Left ventricle myocardium inferior (tissue), 1 donor: ENCODE results near the gene LMCD1. TPM values are rescaled to one million over a fixed set of nuclear protein-coding genes. Genes with fewer than 3 reads are reported as not detected.

ENCODE experiments used
- DNase-seq: peaks from one replicate; pipeline ENCODE4 v3.0.0-alpha.2; 2020
- H3K27ac ChIP-seq: fragments of 200-600 bp; replicated peaks from 2 replicates; pipeline ENCODE4 v1.8.0; 2021
- H3K27me3 ChIP-seq: fragments of 200-600 bp; 2 replicates; pipeline ENCODE4 v1.8.0; 2021; ENCODE audit warnings: low read depth
- H3K36me3 ChIP-seq: fragments of 200-600 bp; 2 replicates; pipeline ENCODE4 v1.8.0; 2021
- H3K4me1 ChIP-seq: fragments of 200-600 bp; 2 replicates; pipeline ENCODE4 v1.8.0; 2021
- H3K4me3 ChIP-seq: fragments of 200-600 bp; 2 replicates; pipeline ENCODE4 v1.8.0; 2021; ENCODE audit warnings: mild to moderate bottlenecking, moderate library complexity
- H3K9me3 ChIP-seq: fragments of 200-600 bp; replicated peaks from 2 replicates; pipeline ENCODE4 v1.8.0; 2021
- intact Hi-C: fragments of 100-400 bp; cut with micrococcal nuclease; formaldehyde crosslinking; loops from one replicate; pipeline ENCODE4 v1.11.0; 2022
- total RNA-seq: library from RNA; stranded (reverse); fragmentation: NEBNext Ultra II Directional; extraction: Animal tissue kit (Norgen Biotek cat#: 25700); gene quantifications from one replicate; pipeline ENCODE4 v1.2.1, GENCODE V29; 2021
- TF ChIP-seq, protein P1 (sequence below): fragments of 200-600 bp; IDR thresholded peaks from 2 replicates; pipeline ENCODE4 v1.8.0; 2021; ENCODE audit warnings: antibody characterized with exemption, mild to moderate bottlenecking, borderline replicate concordance
- donor health status: DM: no; HTN: yes; CAD: no; lungs with severe emphysema.

The LMCD1 gene
- total RNA-seq, 1 donor from 2014 or later: 72.9 TPM

DNA sequence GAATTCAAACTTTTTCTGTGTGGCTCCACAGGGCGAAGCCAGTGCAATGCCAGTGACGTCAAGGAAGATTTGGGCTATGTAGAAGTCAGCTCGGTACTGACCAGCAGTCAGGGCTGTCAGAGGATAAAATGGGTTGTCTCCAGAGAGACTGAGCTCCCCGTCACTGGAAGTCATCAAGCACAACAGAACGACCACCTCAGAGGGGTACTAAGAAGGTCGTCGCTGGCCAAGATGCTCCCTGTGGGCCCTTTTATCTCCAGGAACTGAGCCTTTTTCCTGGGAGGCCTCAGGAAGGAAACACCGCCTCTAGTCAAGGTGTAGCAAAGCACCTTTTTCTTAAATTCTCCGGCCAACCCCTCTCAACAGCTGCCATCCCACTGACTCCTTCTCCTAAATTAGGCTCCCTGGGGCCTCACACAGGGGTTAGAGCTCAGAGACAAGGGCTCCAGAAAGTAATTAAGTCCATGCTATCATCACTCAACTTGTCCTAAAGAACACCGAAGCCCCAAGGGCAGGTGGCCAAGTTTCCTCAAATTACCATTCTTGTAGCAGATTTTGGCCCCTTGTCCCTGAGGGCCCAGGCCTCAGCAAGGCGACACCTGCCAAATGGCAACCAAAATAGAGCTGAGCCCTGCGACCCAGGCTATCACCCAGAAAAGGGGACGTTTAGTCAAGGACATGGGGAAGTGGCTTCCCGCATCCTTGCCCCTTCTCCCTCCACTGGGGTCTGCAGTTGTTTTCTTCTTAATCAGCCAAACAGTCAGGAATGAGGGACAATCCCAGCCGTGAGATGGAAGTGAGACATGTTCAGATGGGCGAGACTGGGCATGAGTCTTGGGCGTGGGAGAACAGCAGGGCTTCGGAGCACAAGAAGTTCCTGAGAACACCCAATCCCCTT lies 94.9 kb downstream of the LMCD1 start:
- H3K4me3 ChIP-seq: no peak overlapping the region
- no peaks in the 10 kb centered on the region for H3K9me3 ChIP-seq
- peak overlapping the region; percentile 30 for H3K27ac ChIP-seq
- intact Hi-C loops: no loop called here
- DNase-seq: no peak
- TF ChIP-seq, protein P1, sequence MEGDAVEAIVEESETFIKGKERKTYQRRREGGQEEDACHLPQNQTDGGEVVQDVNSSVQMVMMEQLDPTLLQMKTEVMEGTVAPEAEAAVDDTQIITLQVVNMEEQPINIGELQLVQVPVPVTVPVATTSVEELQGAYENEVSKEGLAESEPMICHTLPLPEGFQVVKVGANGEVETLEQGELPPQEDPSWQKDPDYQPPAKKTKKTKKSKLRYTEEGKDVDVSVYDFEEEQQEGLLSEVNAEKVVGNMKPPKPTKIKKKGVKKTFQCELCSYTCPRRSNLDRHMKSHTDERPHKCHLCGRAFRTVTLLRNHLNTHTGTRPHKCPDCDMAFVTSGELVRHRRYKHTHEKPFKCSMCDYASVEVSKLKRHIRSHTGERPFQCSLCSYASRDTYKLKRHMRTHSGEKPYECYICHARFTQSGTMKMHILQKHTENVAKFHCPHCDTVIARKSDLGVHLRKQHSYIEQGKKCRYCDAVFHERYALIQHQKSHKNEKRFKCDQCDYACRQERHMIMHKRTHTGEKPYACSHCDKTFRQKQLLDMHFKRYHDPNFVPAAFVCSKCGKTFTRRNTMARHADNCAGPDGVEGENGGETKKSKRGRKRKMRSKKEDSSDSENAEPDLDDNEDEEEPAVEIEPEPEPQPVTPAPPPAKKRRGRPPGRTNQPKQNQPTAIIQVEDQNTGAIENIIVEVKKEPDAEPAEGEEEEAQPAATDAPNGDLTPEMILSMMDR: no peak
- peaks cover 44% of the 10 kb centered on the region for H3K4me1 ChIP-seq
- no peaks in the 10 kb centered on the region for H3K36me3 ChIP-seq
- no peaks in the 10 kb centered on the region for H3K27me3 ChIP-seq

DNA sequence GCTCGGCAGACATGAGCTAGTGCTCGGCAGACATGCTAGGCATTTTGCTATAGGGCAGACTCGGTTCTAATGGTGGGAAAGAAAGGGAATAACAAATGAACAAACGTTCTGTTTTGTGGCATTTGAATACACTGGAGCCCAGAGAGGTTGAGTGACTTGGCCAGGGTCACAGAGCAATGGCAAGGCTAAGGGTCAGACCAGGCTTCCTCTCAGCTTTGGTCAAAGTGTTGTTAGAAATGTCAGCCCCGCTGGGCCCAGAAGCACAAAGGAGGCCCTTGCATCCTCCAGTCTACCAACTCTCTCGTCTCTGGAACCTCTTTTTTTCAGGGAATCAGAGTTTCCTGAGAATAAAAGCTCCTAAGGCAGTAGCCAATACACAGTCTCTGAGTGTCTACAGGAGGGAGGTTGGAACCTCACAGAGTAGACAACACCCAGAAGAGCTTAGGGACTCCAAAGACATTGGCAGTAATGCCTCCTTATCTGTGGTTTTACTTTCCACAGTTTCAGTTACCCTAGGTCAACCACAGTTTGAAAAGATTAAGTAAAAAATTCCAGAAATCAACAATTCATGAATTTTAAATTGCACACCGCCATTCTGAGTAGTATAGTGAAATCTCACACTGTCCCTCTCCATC lies 95.7 kb downstream of the LMCD1 start:
- H3K36me3 ChIP-seq: no peaks in the 10 kb centered on the region
- intact Hi-C loops: no loop called here
- H3K27ac ChIP-seq: no peak overlapping the region
- no peak overlapping the region for H3K4me3 ChIP-seq
- H3K4me1 ChIP-seq: peaks cover 39% of the 10 kb centered on the region
- H3K9me3 ChIP-seq: no peaks in the 10 kb centered on the region
- no peaks in the 10 kb centered on the region for H3K27me3 ChIP-seq
- TF ChIP-seq, protein P1: no peak
- no peak for DNase-seq

DNA sequence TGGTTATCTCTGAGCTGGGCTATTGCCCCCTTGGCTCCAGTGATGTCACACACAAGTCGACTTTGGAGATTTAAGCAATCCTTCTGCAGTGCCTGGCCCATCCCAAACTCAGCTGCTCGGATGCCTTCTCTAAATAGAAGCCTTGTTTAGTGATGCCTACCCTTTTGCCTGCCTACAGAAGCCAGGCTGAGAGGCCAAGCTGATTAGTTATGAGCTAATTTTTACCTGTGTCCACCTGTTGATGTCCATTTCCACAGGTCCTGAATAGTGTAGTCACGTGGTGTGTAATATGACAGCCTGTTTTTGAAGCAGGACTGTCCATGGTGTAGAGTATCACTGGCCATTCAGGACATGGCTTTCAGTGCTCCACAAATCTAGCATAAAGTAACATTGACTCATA lies 97.5 kb downstream of the LMCD1 start:
- TF ChIP-seq, protein P1: no peak
- Histone ChIP-seq H3K4me1 (peaks cover 37% of the 10 kb centered on the region), H3K27me3 (no peaks in the 10 kb centered on the region), H3K27ac (no peak overlapping the region), H3K4me3 (no peak overlapping the region), H3K9me3 (no peaks in the 10 kb centered on the region), H3K36me3 (no peaks in the 10 kb centered on the region)
- no peak for DNase-seq
- intact Hi-C loops: no loop called here

DNA sequence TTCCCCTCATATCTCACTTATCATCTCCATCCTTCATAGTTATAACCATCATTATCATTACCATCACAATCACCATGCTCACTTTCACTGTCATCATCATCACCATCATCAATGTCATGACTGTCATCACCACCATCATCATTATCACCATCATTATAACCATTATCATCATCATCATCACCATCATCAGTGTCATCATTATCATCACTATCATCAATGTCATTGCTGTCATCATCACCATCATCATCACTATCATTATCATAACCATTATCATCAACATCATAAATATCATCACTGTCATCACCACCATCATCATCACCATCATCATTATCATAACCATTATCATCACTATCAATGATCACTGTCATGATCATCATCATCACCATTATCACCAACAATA lies 98.8 kb downstream of the LMCD1 start:
- peaks cover 31% of the 10 kb centered on the region for H3K4me1 ChIP-seq
- intact Hi-C loops: no loop called here

DNA sequence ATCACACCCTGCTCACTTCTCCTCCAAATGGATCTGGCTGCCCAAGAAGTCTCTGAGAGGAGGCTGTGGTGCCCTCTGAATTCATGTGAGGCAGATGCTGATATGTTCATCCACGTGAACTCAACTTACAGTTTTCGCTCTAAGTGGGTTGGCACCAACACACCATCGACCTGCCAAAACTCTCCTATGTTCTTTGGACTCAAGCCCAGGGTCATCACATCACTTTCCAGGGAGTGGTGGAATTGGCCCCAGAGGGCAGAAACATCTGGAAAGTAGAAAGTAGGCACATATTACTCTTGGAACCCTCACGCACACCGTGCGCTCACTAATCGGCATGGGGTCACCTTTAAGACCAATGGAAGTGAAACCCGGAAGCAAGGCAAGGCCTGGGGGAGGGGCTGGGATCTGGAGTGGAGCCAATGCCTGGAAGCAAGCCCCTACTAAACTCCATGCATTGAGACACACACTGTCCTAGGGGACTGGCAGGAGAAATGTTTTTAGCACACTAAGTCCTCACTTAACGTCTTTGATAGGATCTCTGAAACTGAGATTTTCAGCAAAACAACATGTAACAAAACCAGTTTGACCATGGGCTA lies 101.6 kb downstream of the LMCD1 start:
- Histone ChIP-seq H3K27me3 (no peaks in the 10 kb centered on the region), H3K4me1 (peaks cover 30% of the 10 kb centered on the region), H3K36me3 (no peaks in the 10 kb centered on the region), H3K27ac (peak overlapping the region; percentile 44), H3K4me3 (no peak overlapping the region), H3K9me3 (no peaks in the 10 kb centered on the region)
- DNase-seq: peak; percentile 51
- intact Hi-C loops: no loop called here
- TF ChIP-seq, protein P1: no peak

More for the DNA sequence above, 98.8 kb downstream of the LMCD1 start:
- no peaks in the 10 kb centered on the region for H3K36me3 ChIP-seq
- no peak overlapping the region for H3K4me3 ChIP-seq
- DNase-seq: no peak
- H3K27me3 ChIP-seq: no peaks in the 10 kb centered on the region
- H3K9me3 ChIP-seq: no peaks in the 10 kb centered on the region
- TF ChIP-seq, protein P1: no peak
- no peak overlapping the region for H3K27ac ChIP-seq
